Breast epithelium (tissue), 4 donors: ENCODE measurements around the gene TDRD12. TPM values are rescaled to one million over a fixed set of nuclear protein-coding genes. Genes with fewer than 3 reads are reported as not detected.
A peak's percentile ranks its signal among the peaks of the same experiment; 100 is the strongest.

ENCODE experiments used
- DNase-seq, 2 donors: peaks; one replicate each; pipeline ENCODE4 v3.0.0-alpha.2; 2019; ENCODE audit warnings: low spot score in 2 of 2
- H3K27ac ChIP-seq, 2 donors: fragments of 200-600 bp; sonication (generic) in 1 of 2; one replicate each; pipeline ENCODE4 v1.5.1; 2016 to 2019; ENCODE audit warnings: mild to moderate bottlenecking in 1 of 2
- H3K27me3 ChIP-seq, 2 donors: fragments of 200-600 bp; sonication (generic) in 1 of 2; one replicate each; pipeline versions ENCODE4 v1.5.1 to v1.6.0; 2017 to 2019; ENCODE audit warnings: control low read depth in 1 of 2, mild to moderate bottlenecking in 1 of 2
- H3K36me3 ChIP-seq: fragments of 200-600 bp; one replicate; pipeline ENCODE4 v1.5.1; 2019
- H3K4me1 ChIP-seq, 2 donors: fragments of 200-600 bp; sonication (generic); one replicate each; pipeline ENCODE4 v1.5.1; 2016 to 2019; ENCODE audit warnings: control low read depth in 1 of 2
- H3K4me3 ChIP-seq, 3 donors: fragments of 200-600 bp; sonication (generic); 1 replicate in 2 of 3; 2 replicates in 1 of 3; pipeline ENCODE4 v1.5.1; 2016 to 2019; ENCODE audit warnings: mild to moderate bottlenecking in 3 of 3, moderate library complexity in 2 of 3
- H3K9me3 ChIP-seq, 2 donors: fragments of 200-600 bp; sonication (generic) in 1 of 2; one replicate each; pipeline ENCODE4 v1.5.1; 2016 to 2019; ENCODE audit warnings: control low read depth in 1 of 2
- POLR2A ChIP-seq: fragments of 450-650 bp; IDR thresholded peaks from one replicate; pipeline ENCODE4 v1.6.1; 2016; ENCODE audit warnings: antibody characterized with exemption, mild to moderate bottlenecking, moderate library complexity
- POLR2AphosphoS5 ChIP-seq, 3 donors: sonication (generic); formaldehyde crosslinking; IDR thresholded peaks; one replicate each; pipeline ENCODE4 v1.6.1; 2017; ENCODE audit warnings: antibody characterized with exemption in 3 of 3
- intact Hi-C: fragments of 100-400 bp; cut with DNase I; formaldehyde crosslinking; loops from one replicate; pipeline ENCODE4 v1.15.1; 2023; ENCODE audit warnings: low total_unique reads
- total RNA-seq, 3 donors: library from RNA; depleted of rRNA; stranded (reverse); fragments of >200 nt; gene quantifications; one replicate each; pipeline ENCODE4 v1.1.0, GENCODE V29; 2016
- TF ChIP-seq, protein P1 (sequence below), 3 donors: fragments of 450-650 bp; IDR thresholded peaks; one replicate each; pipeline ENCODE4 v1.5.1; 2016 to 2017; ENCODE audit warnings: antibody characterized with exemption in 3 of 3, mild to moderate bottlenecking in 3 of 3, moderate library complexity in 3 of 3

Gene TDRD12
- total RNA-seq, 3 donors from 2014 or later, result 2.0 to 2.3 TPM; not detected in 1

GRCh38 chr19:32674153-32674930 lies 45.2 kb upstream of the TDRD12 start:
- Histone ChIP-seq H3K4me1 (peaks cover 3 to 6% of the 10 kb centered on the region in 2 donors), H3K4me3 (peak overlapping the region; percentile 92 to 95 (median 93)), H3K27me3 (peaks cover 3 to 12% of the 10 kb centered on the region in 2 donors), H3K27ac (peak overlapping the region; percentile 75 to 84), H3K9me3 (no peaks in the 10 kb centered on the region), H3K36me3 (no peaks in the 10 kb centered on the region)
- TF ChIP-seq POLR2AphosphoS5 (IDR thresholded peaks at IDR 0.05) (no peak), POLR2A (no peak)
- TF ChIP-seq, protein P1, sequence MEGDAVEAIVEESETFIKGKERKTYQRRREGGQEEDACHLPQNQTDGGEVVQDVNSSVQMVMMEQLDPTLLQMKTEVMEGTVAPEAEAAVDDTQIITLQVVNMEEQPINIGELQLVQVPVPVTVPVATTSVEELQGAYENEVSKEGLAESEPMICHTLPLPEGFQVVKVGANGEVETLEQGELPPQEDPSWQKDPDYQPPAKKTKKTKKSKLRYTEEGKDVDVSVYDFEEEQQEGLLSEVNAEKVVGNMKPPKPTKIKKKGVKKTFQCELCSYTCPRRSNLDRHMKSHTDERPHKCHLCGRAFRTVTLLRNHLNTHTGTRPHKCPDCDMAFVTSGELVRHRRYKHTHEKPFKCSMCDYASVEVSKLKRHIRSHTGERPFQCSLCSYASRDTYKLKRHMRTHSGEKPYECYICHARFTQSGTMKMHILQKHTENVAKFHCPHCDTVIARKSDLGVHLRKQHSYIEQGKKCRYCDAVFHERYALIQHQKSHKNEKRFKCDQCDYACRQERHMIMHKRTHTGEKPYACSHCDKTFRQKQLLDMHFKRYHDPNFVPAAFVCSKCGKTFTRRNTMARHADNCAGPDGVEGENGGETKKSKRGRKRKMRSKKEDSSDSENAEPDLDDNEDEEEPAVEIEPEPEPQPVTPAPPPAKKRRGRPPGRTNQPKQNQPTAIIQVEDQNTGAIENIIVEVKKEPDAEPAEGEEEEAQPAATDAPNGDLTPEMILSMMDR (IDR thresholded peaks at IDR 0.05), result no peak
- DNase-seq, result no peak
- intact Hi-C loops, result no loop called here

GRCh38 chr19:32674931-32675719 lies 44.4 kb upstream of the TDRD12 start, which contains the start of gene ANKRD27:
ANKRD27 (minus strand) TSS chr19:32675180; CDS start chr19:32659015, 16,165 bp downstream.
- Histone ChIP-seq H3K4me3 (peak within 1 kb of the TSS; percentile 92 to 95 (median 93)), H3K9me3 (no peaks in the 10 kb centered on the region), H3K4me1 (peaks cover 3 to 6% of the 10 kb centered on the region in 2 donors), H3K27me3 (peaks cover 3 to 12% of the 10 kb centered on the region in 2 donors), H3K36me3 (no peaks in the 10 kb centered on the region), H3K27ac (peak within 1 kb of the TSS; percentile 75 to 84)
- DNase-seq, result peak; percentile 97 to 98
- intact Hi-C loops, result no loop called here
- TF ChIP-seq, protein P1 (IDR thresholded peaks at IDR 0.05), result no peak
- TF ChIP-seq POLR2AphosphoS5 (IDR thresholded peaks at IDR 0.05), result peak in 2 of 3 donors; percentile 5 to 23
- no peak for TF ChIP-seq POLR2A

GRCh38 chr19:32675720-32676185 lies 43.8 kb upstream of the TDRD12 start, which contains the start of gene RGS9BP:
RGS9BP (plus strand) TSS chr19:32675848; CDS start chr19:32676264, 416 bp downstream.
- peak within 1 kb of the TSS; percentile 92 to 95 (median 93) for H3K4me3 ChIP-seq
- intact Hi-C loops, result no loop called here
- H3K9me3 ChIP-seq, result no peaks in the 10 kb centered on the region
- peaks cover 3 to 12% of the 10 kb centered on the region in 2 donors for H3K27me3 ChIP-seq
- no peaks in the 10 kb centered on the region for H3K36me3 ChIP-seq
- peaks cover 3 to 6% of the 10 kb centered on the region in 2 donors for H3K4me1 ChIP-seq
- peak within 1 kb of the TSS; percentile 75 to 84 for H3K27ac ChIP-seq
- TF ChIP-seq POLR2AphosphoS5 (IDR thresholded peaks at IDR 0.05) (no peak), POLR2A (no peak)
- TF ChIP-seq, protein P1 (IDR thresholded peaks at IDR 0.05), result no peak
- peak; percentile 58 to 69 for DNase-seq

DNA sequence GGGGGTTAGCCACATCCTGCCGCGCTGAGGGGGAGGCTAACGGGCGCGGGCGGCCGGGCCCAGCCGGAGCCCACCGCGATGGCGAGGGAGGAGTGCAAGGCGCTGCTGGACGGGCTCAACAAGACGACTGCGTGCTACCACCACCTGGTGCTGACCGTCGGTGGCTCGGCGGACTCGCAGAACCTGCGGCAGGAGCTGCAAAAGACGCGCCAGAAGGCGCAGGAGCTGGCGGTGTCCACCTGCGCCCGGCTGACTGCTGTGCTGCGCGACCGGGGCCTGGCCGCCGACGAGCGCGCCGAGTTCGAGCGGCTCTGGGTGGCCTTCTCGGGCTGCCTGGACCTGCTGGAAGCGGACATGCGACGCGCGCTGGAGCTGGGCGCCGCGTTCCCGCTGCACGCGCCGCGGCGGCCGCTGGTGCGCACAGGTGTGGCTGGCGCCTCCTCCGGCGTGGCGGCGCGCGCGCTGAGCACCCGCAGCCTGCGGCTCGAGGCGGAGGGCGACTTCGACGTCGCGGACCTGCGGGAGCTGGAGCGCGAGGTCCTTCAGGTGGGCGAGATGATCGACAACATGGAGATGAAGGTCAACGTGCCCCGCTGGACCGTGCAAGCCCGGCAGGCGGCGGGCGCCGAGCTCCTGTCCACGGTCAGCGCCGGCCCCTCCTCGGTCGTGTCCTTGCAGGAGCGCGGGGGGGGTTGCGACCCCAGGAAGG lies 43.2 kb upstream of the TDRD12 start:
- intact Hi-C loops, result no loop called here
- Histone ChIP-seq H3K36me3 (no peaks in the 10 kb centered on the region), H3K27me3 (peaks cover 3 to 12% of the 10 kb centered on the region in 2 donors), H3K27ac (no peak overlapping the region), H3K4me1 (peaks cover 3 to 6% of the 10 kb centered on the region in 2 donors), H3K4me3 (peak overlapping the region; percentile 92 to 95 (median 93)), H3K9me3 (no peaks in the 10 kb centered on the region)
- TF ChIP-seq POLR2AphosphoS5 (IDR thresholded peaks at IDR 0.05) (no peak), POLR2A (no peak)
- TF ChIP-seq, protein P1 (IDR thresholded peaks at IDR 0.05), result no peak
- DNase-seq, result no peak
